H54 (cell line): ENCODE results near the gene CFAP43.

Experiments used
- DNase-seq: peaks from one replicate; pipeline ENCODE4 v3.0.0; 2011; ENCODE audit warnings: low spot score, mixed read lengths; ENCODE audit not compliant: insufficient read length
- FAIRE-seq: peaks from 3 replicates; lab custom pipeline; 2011; peaks lifted over from hg19 to GRCh38; lab: Jason Lieb, UNC
- POLR2A ChIP-seq: IDR thresholded peaks from 2 replicates; pipeline ENCODE4 v1.6.1; 2011; ENCODE audit warnings: low read depth, mild to moderate bottlenecking, low read length

Gene CFAP43

GRCh38 chr10:104264783-104265182 is 32.6 kb upstream of the CFAP43 start:
- TF ChIP-seq POLR2A: no peak
- FAIRE-seq (no peak), DNase-seq (no peak)

GRCh38 chr10:104262055-104262454 is 29.9 kb upstream of the CFAP43 start:
- DNase-seq (no peak), FAIRE-seq (no peak)

GRCh38 chr10:104260775-104261115 is 28.6 kb upstream of the CFAP43 start:
- peak; percentile 95 for FAIRE-seq
- no peak for DNase-seq
- TF ChIP-seq POLR2A: no peak

More at GRCh38 chr10:104262055-104262454, 29.9 kb upstream of the CFAP43 start:
- no peak for TF ChIP-seq POLR2A

GRCh38 chr10:104259999-104260774 is 28.0 kb upstream of the CFAP43 start:
- DNase-seq: no peak
- no peak for TF ChIP-seq POLR2A
- FAIRE-seq: no peak

GRCh38 chr10:104259456-104259855 is 27.3 kb upstream of the CFAP43 start:
- FAIRE-seq: no peak
- no peak for DNase-seq
- no peak for TF ChIP-seq POLR2A

- FAIRE-seq (no peak), DNase-seq (no peak)
- TF ChIP-seq POLR2A: no peak
These were observed 26.0 kb upstream of the CFAP43 start for GRCh38 chr10:104258209-104258608.

- DNase-seq: no peak
- no peak for FAIRE-seq
- TF ChIP-seq POLR2A: no peak
These were observed 25.1 kb upstream of the CFAP43 start for GRCh38 chr10:104257235-104257634.

- no peak for TF ChIP-seq POLR2A
- no peak for FAIRE-seq
- DNase-seq: no peak
These were observed 24.3 kb upstream of the CFAP43 start for GRCh38 chr10:104256335-104256961.

- FAIRE-seq: peak; percentile 57
- no peak for TF ChIP-seq POLR2A
- DNase-seq: peak; percentile 38
These were observed 23.3 kb upstream of the CFAP43 start for GRCh38 chr10:104255311-104255981.

- FAIRE-seq (peak; percentile 23), DNase-seq (peak; percentile 76)
- TF ChIP-seq POLR2A: peak; percentile 94
These were observed 22.5 kb upstream of the CFAP43 start, which contains the start of gene GSTO1 for GRCh38 chr10:104254493-104255310. TSS of gene GSTO1 (plus strand) at chr10:104254892. CDS start at chr10:104254929, 37 bp downstream.

GRCh38 chr10:104253606-104254410 is 21.6 kb upstream of the CFAP43 start:
- FAIRE-seq (no peak), DNase-seq (no peak)

GRCh38 chr10:104253106-104253505 is 20.9 kb upstream of the CFAP43 start:
- no peak for TF ChIP-seq POLR2A
- DNase-seq (no peak), FAIRE-seq (no peak)

More at GRCh38 chr10:104253606-104254410, 21.6 kb upstream of the CFAP43 start:
- no peak for TF ChIP-seq POLR2A

GRCh38 chr10:104252368-104252767 is 20.2 kb upstream of the CFAP43 start:
- FAIRE-seq (no peak), DNase-seq (no peak)
- TF ChIP-seq POLR2A: no peak
